H1 (cell line): Measurements from ENCODE around the gene PRMT5. TPM values are rescaled to one million over a fixed set of nuclear protein-coding genes. Genes with fewer than 3 reads are reported as not detected.

Experiments
- CTCF ChIA-PET: fragments of 300-600 bp; sonication (Branson Sonifier 250); formaldehyde crosslinking; loops from one replicate; lab custom pipeline; 2021; ENCODE audit not compliant: partially characterized antibody; lab: Charles Lee
- POLR2A ChIA-PET: fragments of 300-600 bp; sonication (Branson Sonifier 250); formaldehyde crosslinking; loops from one replicate; lab custom pipeline; 2021; ENCODE audit warnings: inconsistent platforms; ENCODE audit not compliant: partially characterized antibody; lab: Charles Lee
- DNase-seq, 2 experiments: peaks; one replicate each; pipeline versions ENCODE4 v3.0.0 to v3.0.0-alpha.2; 2010 to 2022; ENCODE audit warnings: low spot score in 2 of 2, low read depth in 1 of 2, mixed read lengths in 1 of 2
- FAIRE-seq: peaks from 2 replicates; lab custom pipeline; 2011; peaks lifted over from hg19 to GRCh38; lab: Jason Lieb, UNC
- H2AFZ ChIP-seq: 2 replicates; pipeline ENCODE4 v1.8.1; 2012; ENCODE audit warnings: low read length, inconsistent platforms
- H2AK5ac ChIP-seq: 2 replicates; pipeline ENCODE4 v1.6.1; 2013; ENCODE audit warnings: low read depth, low read length
- H2BK120ac ChIP-seq: replicated peaks from 2 replicates; pipeline ENCODE3; 2013; ENCODE audit warnings: low read depth, low read length, inconsistent platforms
- H2BK12ac ChIP-seq: 2 replicates; pipeline ENCODE4 v1.6.1; 2013; ENCODE audit warnings: low read depth, low read length
- H2BK15ac ChIP-seq: 2 replicates; pipeline ENCODE4 v1.6.1; 2013; ENCODE audit warnings: low read length
- H2BK20ac ChIP-seq: 2 replicates; pipeline ENCODE4 v1.6.1; 2013; ENCODE audit warnings: low read length
- H2BK5ac ChIP-seq: 2 replicates; pipeline ENCODE4 v1.6.1; 2013; ENCODE audit warnings: low read depth, low read length
- H3K14ac ChIP-seq: 2 replicates; pipeline ENCODE4 v1.6.1; 2013; ENCODE audit warnings: inconsistent platforms; ENCODE audit not compliant: insufficient read length
- H3K18ac ChIP-seq: 2 replicates; pipeline ENCODE4 v1.6.1; 2013; ENCODE audit warnings: low read length; ENCODE audit errors: extremely low read depth
- H3K23ac ChIP-seq: 2 replicates; pipeline ENCODE4 v1.6.1; 2013; ENCODE audit warnings: inconsistent platforms; ENCODE audit not compliant: insufficient read length
- H3K23me2 ChIP-seq: 2 replicates; pipeline ENCODE4 v1.6.1; 2013; ENCODE audit warnings: low read depth, low read length
- H3K27ac ChIP-seq: 2 replicates; pipeline ENCODE4 v1.6.1; 2011; ENCODE audit warnings: low read depth, low read length, inconsistent platforms
- H3K27me3 ChIP-seq, 4 experiments: replicated peaks in 1 of 4; 1 replicate in 1 of 4; 2 replicates in 3 of 4; pipeline versions ENCODE4 v1.6.1 to v1.8.1; 2011 to 2013; ENCODE audit warnings: low read length in 3 of 4, mild to moderate bottlenecking in 3 of 4, inconsistent platforms in 2 of 4, mixed read lengths in 2 of 4, moderate library complexity in 1 of 4; ENCODE audit not compliant: control insufficient read depth in 3 of 4, insufficient read depth in 3 of 4; ENCODE audit errors: extremely low read depth in 1 of 4
- H3K36me3 ChIP-seq, 4 experiments: 2 replicates each; pipeline versions ENCODE4 v1.6.1 to v1.8.1; 2011 to 2013; ENCODE audit warnings: mild to moderate bottlenecking in 4 of 4, low read length in 3 of 4, moderate library complexity in 2 of 4, control low read depth in 1 of 4, inconsistent platforms in 1 of 4; ENCODE audit not compliant: insufficient read depth in 4 of 4, control insufficient read depth in 2 of 4
- H3K4ac ChIP-seq: replicated peaks from 2 replicates; pipeline ENCODE3; 2013; ENCODE audit warnings: low read length, low read depth, mixed read lengths, inconsistent platforms; ENCODE audit not compliant: insufficient read length
- H3K4me1 ChIP-seq, 4 experiments: replicated peaks in 1 of 4; 1 replicate in 1 of 4; 2 replicates in 3 of 4; pipeline versions ENCODE4 v1.6.1 to v1.8.1; 2011 to 2013; ENCODE audit warnings: low read length in 3 of 4, inconsistent platforms in 2 of 4, mixed read lengths in 1 of 4; ENCODE audit not compliant: insufficient read depth in 4 of 4, control insufficient read depth in 3 of 4
- H3K4me2 ChIP-seq, 2 experiments: 2 replicates each; pipeline versions ENCODE4 v1.6.1 to v1.8.1; 2011 to 2013; ENCODE audit warnings: low read depth in 2 of 2, low read length in 2 of 2, control low read depth in 1 of 2, inconsistent platforms in 1 of 2, mild to moderate bottlenecking in 1 of 2; ENCODE audit not compliant: insufficient read depth in 1 of 2
- H3K4me3 ChIP-seq, 4 experiments: fragments of 200-600, 300-600 bp in 1 of 4; sonication (generic), shearing (Covaris generic), sonication (Bioruptor Twin) in 1 of 4; 2 replicates each; pipeline versions ENCODE4 v1.5.1 to v1.8.1; 2011 to 2016; ENCODE audit warnings: low read length in 4 of 4, low read depth in 3 of 4, control low read depth in 2 of 4, inconsistent platforms in 2 of 4, mild to moderate bottlenecking in 2 of 4, mixed read lengths in 1 of 4, moderate library complexity in 1 of 4; ENCODE audit not compliant: insufficient read depth in 2 of 4; ENCODE audit errors: extremely low read depth in 1 of 4
- H3K56ac ChIP-seq: replicated peaks from 2 replicates; pipeline ENCODE3; 2013; ENCODE audit warnings: low read depth, mild to moderate bottlenecking, mixed read lengths, low read length, inconsistent platforms; ENCODE audit not compliant: insufficient read length
- H3K79me1 ChIP-seq: 2 replicates; pipeline ENCODE4 v1.6.1; 2013; ENCODE audit warnings: low read depth, low read length, control low read depth
- H3K79me2 ChIP-seq, 2 experiments: 2 replicates each; pipeline versions ENCODE4 v1.6.1 to v1.8.1; 2012 to 2013; ENCODE audit warnings: low read length in 2 of 2, mild to moderate bottlenecking in 2 of 2, inconsistent platforms in 1 of 2; ENCODE audit not compliant: insufficient read depth in 2 of 2, control insufficient read depth in 1 of 2
- H3K9ac ChIP-seq, 4 experiments: replicated peaks in 1 of 4; 1 replicate in 1 of 4; 2 replicates in 3 of 4; pipeline versions ENCODE4 v1.6.1 to v1.8.1; 2011 to 2013; ENCODE audit warnings: low read depth in 3 of 4, low read length in 3 of 4, control low read depth in 2 of 4, mild to moderate bottlenecking in 2 of 4, moderate library complexity in 2 of 4, inconsistent platforms in 1 of 4; ENCODE audit errors: extremely low read depth in 1 of 4
- H3K9me3 ChIP-seq, 2 experiments: 2 replicates each; pipeline versions ENCODE4 v1.6.1 to v1.8.1; 2012 to 2013; ENCODE audit warnings: mild to moderate bottlenecking in 2 of 2, moderate library complexity in 2 of 2, control low read depth in 1 of 2, inconsistent platforms in 1 of 2, low read depth in 1 of 2, low read length in 1 of 2, mixed read lengths in 1 of 2; ENCODE audit not compliant: insufficient read depth in 2 of 2
- H4K20me1 ChIP-seq, 2 experiments: replicated peaks in 1 of 2; 2 replicates each; pipeline versions ENCODE3 to v1.8.1; 2011 to 2013; ENCODE audit warnings: inconsistent platforms in 2 of 2, low read length in 2 of 2, mild to moderate bottlenecking in 1 of 2; ENCODE audit not compliant: insufficient read depth in 2 of 2, control insufficient read depth in 1 of 2
- H4K5ac ChIP-seq: 2 replicates; pipeline ENCODE4 v1.6.1; 2013; ENCODE audit warnings: low read length, low read depth, mixed read lengths, inconsistent platforms; ENCODE audit not compliant: insufficient read length
- H4K8ac ChIP-seq: 2 replicates; pipeline ENCODE4 v1.8.0; 2013; ENCODE audit warnings: mild to moderate bottlenecking, moderate library complexity, low read length, inconsistent platforms; ENCODE audit not compliant: insufficient read depth; ENCODE audit errors: extremely low read depth
- H4K91ac ChIP-seq: replicated peaks from 2 replicates; pipeline ENCODE3; 2013; ENCODE audit warnings: low read length, mixed read lengths, inconsistent platforms; ENCODE audit not compliant: insufficient read length
- ASH2L ChIP-seq: fragments of 200-600, 300-600 bp; sonication (generic); IDR thresholded peaks from one replicate; pipeline ENCODE4 v1.7.1; 2017; ENCODE audit warnings: low read length
- CBX5 ChIP-seq: fragments of 300-800, 300-1000 bp; sonication (generic); IDR thresholded peaks from 2 replicates; pipeline ENCODE4 v1.7.1; 2016; ENCODE audit warnings: antibody characterized with exemption, low read length, low read depth
- HDAC6 ChIP-seq: IDR thresholded peaks from one replicate; pipeline ENCODE4 v1.7.1; 2012; ENCODE audit warnings: low read depth, mild to moderate bottlenecking, inconsistent platforms, low read length, moderate library complexity
- JUND ChIP-seq: IDR thresholded peaks from 2 replicates; pipeline ENCODE4 v1.6.1; 2011; ENCODE audit warnings: mild to moderate bottlenecking, improper control_type of control experiment, low read length
- SIN3A ChIP-seq, 2 experiments: IDR thresholded peaks in 1 of 2; conservative IDR thresholded peaks in 1 of 2; 2 replicates each; pipeline ENCODE4 v1.6.1; 2011 to 2012; ENCODE audit warnings: low read length in 2 of 2, improper control_type of control experiment in 1 of 2, low read depth in 1 of 2, mild to moderate bottlenecking in 1 of 2
- SP1 ChIP-seq: IDR thresholded peaks from 2 replicates; pipeline ENCODE4 v1.6.1; 2011; ENCODE audit warnings: low read depth, low read length
- SP2 ChIP-seq: IDR thresholded peaks from 2 replicates; pipeline ENCODE4 v1.6.1; 2012; ENCODE audit warnings: mild to moderate bottlenecking, low read length, inconsistent platforms
- SRF ChIP-seq: IDR thresholded peaks from 2 replicates; pipeline ENCODE4 v1.6.1; 2011; ENCODE audit warnings: mild to moderate bottlenecking, low read depth, low read length, moderate library complexity
- TAF7 ChIP-seq: optimal IDR thresholded peaks from 2 replicates; pipeline ENCODE3; 2011; ENCODE audit warnings: low read depth, mild to moderate bottlenecking, inconsistent platforms, low read length, moderate library complexity, borderline replicate concordance
- TBP ChIP-seq: IDR thresholded peaks from 2 replicates; pipeline ENCODE4 v1.6.1; 2011; ENCODE audit warnings: low read depth, low read length, improper control_type of control experiment
- YY1 ChIP-seq: IDR thresholded peaks from 2 replicates; pipeline ENCODE4 v1.6.1; 2011; ENCODE audit warnings: low read depth, mild to moderate bottlenecking, low read length
- WGBS, 2 experiments: shearing (Covaris generic) in 1 of 2; methylation state at CpG; one replicate each; pipeline versions ENCODE4 v1.1.6 to v1.1.7; 2013 to 2015; ENCODE audit warnings: low lambda C conversion rate in 2 of 2, mixed read lengths in 2 of 2, inconsistent platforms in 1 of 2, low coverage in 1 of 2, missing lambda C conversion rate in 1 of 2; ENCODE audit not compliant: insufficient replicate concordance in 2 of 2, insufficient coverage in 1 of 2, insufficient read length in 1 of 2; ENCODE audit errors: extremely low coverage in 1 of 2, missing lambda C conversion rate in 1 of 2; 5-methylcytosine and 5-hydroxymethylcytosine counted together
- polyA plus RNA-seq, 7 experiments: library from polyadenylated mRNA; depleted of rRNA in 3 of 7; stranded (reverse) in 5 of 7; unstranded in 2 of 7; fragments of >200 nt in 5 of 7; fragments of 200-250 nt in 2 of 7; gene quantifications; 1 replicate in 5 of 7; 2 replicates in 1 of 7; 4 replicates in 1 of 7; pipeline versions ENCODE4 v1.2.1 to v1.2.3, GENCODE V29; 2011 to 2013; ENCODE audit warnings: missing spikeins in 2 of 7, mixed read lengths in 2 of 7
- total RNA-seq: library from RNA; stranded (reverse); fragmentation: NEBNext Ultra II Directional; extraction: Animal tissue kit (Norgen Biotek cat#: 25700); gene quantifications from 2 replicates; pipeline ENCODE4 v1.2.1, GENCODE V29; 2021

The PRMT5 gene
- total and polyA plus RNA-seq, 2 of the 8 experiments (the other 6 are each of a cell fraction or from before 2014, with no cell fraction given) = 171 to 402 TPM

- FAIRE-seq = no peak
- Histone ChIP-seq H2BK120ac (no peak overlapping the region), H3K9ac (peak overlapping the region in 1 of 4 experiments; percentile 61; a peak in 2 of 7 replicates)
- no peak for TF ChIP-seq SP2
- no peak for TF ChIP-seq HDAC6
- TF ChIP-seq SRF = 0 out of 2 replicates have a peak, but pooled peaks have one; percentile 5
- peak; percentile 2 for TF ChIP-seq ASH2L
- peak; percentile 50 to 78; a peak in 1 of 4 replicates for TF ChIP-seq SIN3A (conservative IDR thresholded peaks at IDR 0.05 in 1 of 2, IDR thresholded peaks at IDR 0.05 in 1 of 2; ENCODE audit: low read depth in 1 of 2, low read length in 2 of 2)
- TF ChIP-seq YY1 = 0 out of 2 replicates have a peak, but pooled peaks have one; percentile 40
- no peak for TF ChIP-seq TAF7
- peak; percentile 55; the same call in 1 of the 2 replicates for TF ChIP-seq JUND
- no peak for TF ChIP-seq CBX5
- TF ChIP-seq SP1 = no peak
- peak; percentile 56; the same call in 1 of the 2 replicates for TF ChIP-seq TBP
Measured at GRCh38 chr14:22872033-22872832, 56.9 kb downstream of the PRMT5 start.

More at GRCh38 chr14:22872033-22872832, 56.9 kb downstream of the PRMT5 start:
- Histone ChIP-seq H4K5ac (no peak overlapping the region), H3K27me3 (no peaks in the 10 kb centered on the region), H2BK5ac (0 out of 2 replicates have a peak overlapping the region, but pooled peaks have one; percentile 35), H3K27ac (no peak overlapping the region), H2AK5ac (no peak overlapping the region), H3K4me1 (peaks cover 0 to 9% (median 3%) of the 10 kb centered on the region in 4 experiments; a peak in 4 of 7 replicates), H3K23ac (no peak overlapping the region), H2BK12ac (no peak overlapping the region), H3K9me3 (no peaks in the 10 kb centered on the region), H3K79me1 (no peaks in the 10 kb centered on the region), H3K56ac (no peak overlapping the region), H3K4ac (no peak overlapping the region), H3K4me2 (peak overlapping the region; percentile 85 to 87), H2AFZ (0 out of 2 replicates have a peak overlapping the region, but pooled peaks have one; percentile 2), H2BK15ac (no peak overlapping the region), H4K20me1 (no peaks in the 10 kb centered on the region), H3K36me3 (no peaks in the 10 kb centered on the region; a peak in 1 of 8 replicates), H3K79me2 (no peaks in the 10 kb centered on the region), H3K23me2 (peaks cover 5% of the 10 kb centered on the region), H3K18ac (peak overlapping the region; percentile 48), H4K8ac (peak overlapping the region; percentile 36), H2BK20ac (no peak overlapping the region), H3K4me3 (peak overlapping the region; percentile 64 to 86 (median 80)), H4K91ac (no peak overlapping the region), H3K14ac (no peak overlapping the region)
- WGBS, 2 experiments = 3% methylated on average over 27 of the region's 45 CpGs; no CpG with 5 or more reads in 1 of the 2 experiments
- POLR2A ChIA-PET = interaction anchor here (1.1 to 6.6 kb wide), 7 partner anchors 12 to 135 kb away, joined by 3 to 54 read pairs (median 6); partner anchors contain the start of genes AJUBA, RBM23 and REM2
- CTCF ChIA-PET = interaction anchor here (0.7 to 56.0 kb wide), 15 partner anchors 10 to 314 kb away, joined by 3 to 1562 read pairs (median 4); partner anchors contain the start of genes MMP14, MRPL52, OXA1L and REM2
- peak in 1 of 2 experiments; percentile 94 for DNase-seq
